Natural killer cell (primary cell): ENCODE results near the gene SDHAF2. TPM values are rescaled to one million over a fixed set of nuclear protein-coding genes. Genes with fewer than 3 reads are reported as not detected.
A peak's percentile ranks its signal among the peaks of the same experiment; 100 is the strongest.

Experiments used
- ATAC-seq, 3 donors: fragments of 150-1000 bp in 2 of 3; fragments of 200-7000 bp in 1 of 3; cut with Tn5 transposase; 1 replicate in 1 of 3; 2 replicates in 2 of 3; pipeline ENCODE4 v1.10.0; 2021; ENCODE audit warnings: mild to moderate bottlenecking in 2 of 3, moderate library complexity in 2 of 3
- DNase-seq, 2 donors: peaks; one replicate each; pipeline versions ENCODE4 v3.0.0 to v3.0.0-alpha.2; 2013 to 2021; ENCODE audit warnings: mixed read lengths in 1 of 2
- H3K27ac ChIP-seq: one replicate; pipeline ENCODE4 v1.5.1; 2013; ENCODE audit warnings: mild to moderate bottlenecking, low read length
- H3K27me3 ChIP-seq: one replicate; pipeline ENCODE4 v1.6.1; 2013; ENCODE audit warnings: low read length; ENCODE audit not compliant: control insufficient read depth, insufficient read depth
- H3K36me3 ChIP-seq: one replicate; pipeline ENCODE4 v1.6.1; 2013; ENCODE audit warnings: low read length; ENCODE audit not compliant: control insufficient read depth, insufficient read depth
- H3K4me1 ChIP-seq: one replicate; pipeline ENCODE4 v1.6.1; 2013; ENCODE audit warnings: low read length; ENCODE audit not compliant: control insufficient read depth, insufficient read depth
- H3K4me3 ChIP-seq: one replicate; pipeline ENCODE4 v1.5.1; 2013; ENCODE audit warnings: low read length
- H3K9me3 ChIP-seq: one replicate; pipeline ENCODE4 v1.6.1; 2013; ENCODE audit warnings: low read length; ENCODE audit not compliant: control insufficient read depth, insufficient read depth
- H3K27ac Mint-ChIP-seq, 2 donors: one replicate each; pipeline ENCODE4 v1.8.0; 2022; ENCODE audit warnings: mild to moderate bottlenecking in 2 of 2, mixed read lengths in 2 of 2, moderate library complexity in 1 of 2
- H3K27me3 Mint-ChIP-seq, 2 donors: one replicate each; pipeline ENCODE4 v1.8.0; 2022; ENCODE audit warnings: low read depth in 2 of 2, mixed read lengths in 2 of 2
- H3K36me3 Mint-ChIP-seq: one replicate; pipeline ENCODE4 v1.8.0; 2022; ENCODE audit warnings: mixed read lengths
- H3K4me1 Mint-ChIP-seq, 2 donors: one replicate each; pipeline ENCODE4 v1.8.0; 2022; ENCODE audit warnings: mixed read lengths in 2 of 2
- H3K4me3 Mint-ChIP-seq: one replicate; pipeline ENCODE4 v1.8.0; 2022; ENCODE audit warnings: mild to moderate bottlenecking, moderate library complexity, mixed read lengths
- H3K9me3 Mint-ChIP-seq, 2 donors: one replicate each; pipeline ENCODE4 v1.8.0; 2022; ENCODE audit warnings: mixed read lengths in 2 of 2
- WGBS: methylation state at CpG from one replicate; pipeline ENCODE4 v1.1.7; 2013; ENCODE audit warnings: missing lambda C conversion rate; ENCODE audit not compliant: insufficient coverage; 5-methylcytosine and 5-hydroxymethylcytosine counted together
- intact Hi-C: fragments of 100-400 bp; cut with micrococcal nuclease; formaldehyde crosslinking; loops from one replicate; pipeline ENCODE4 v1.14.2; 2022
- total RNA-seq, 4 donors: library from RNA; stranded (reverse); fragments of 120-200 nt in 1 of 4; gene quantifications; one replicate each; pipeline versions ENCODE4 v1.2.3 to v1.2.4, GENCODE V29; 2013 to 2022
- TF ChIP-seq, protein P1 (sequence below): fragments of 200-600 bp; IDR thresholded peaks from one replicate; pipeline ENCODE4 v1.8.0; 2022; ENCODE audit warnings: antibody characterized with exemption

Gene SDHAF2
- total RNA-seq, 3 donors from 2014 or later (not counting 1 experiment from before 2014, with no cell fraction given) = 40.2 to 50.4 (median 40.8) TPM

DNA sequence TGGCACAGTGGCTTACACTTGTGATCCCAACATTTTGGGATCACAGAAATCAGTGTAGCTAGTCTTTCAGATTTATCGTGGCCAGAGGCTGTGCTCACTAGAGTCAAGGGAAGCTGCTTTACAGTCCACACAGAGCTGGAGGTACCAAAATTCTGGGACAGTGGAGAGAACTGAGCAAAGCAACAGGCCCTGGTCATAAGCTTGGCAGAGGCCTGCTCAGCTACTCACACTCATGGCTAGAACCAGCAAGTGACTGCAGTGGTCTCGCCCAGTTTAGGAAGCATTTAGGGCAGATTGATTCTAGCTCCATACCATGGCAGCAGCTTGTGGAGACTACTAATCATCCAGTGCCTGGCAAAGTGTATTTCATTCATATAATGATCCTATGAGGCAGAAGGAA, 28.8 kb upstream of the SDHAF2 start:
- Mint-ChIP-seq H3K27me3 (no peaks in the 10 kb centered on the region), H3K4me1 (peaks cover 0 to 14% of the 10 kb centered on the region in 2 donors), H3K36me3 (peaks cover 9% of the 10 kb centered on the region), H3K27ac (peak overlapping the region; percentile 65 to 72), H3K4me3 (no peak overlapping the region), H3K9me3 (no peaks in the 10 kb centered on the region)
- TF ChIP-seq, protein P1, sequence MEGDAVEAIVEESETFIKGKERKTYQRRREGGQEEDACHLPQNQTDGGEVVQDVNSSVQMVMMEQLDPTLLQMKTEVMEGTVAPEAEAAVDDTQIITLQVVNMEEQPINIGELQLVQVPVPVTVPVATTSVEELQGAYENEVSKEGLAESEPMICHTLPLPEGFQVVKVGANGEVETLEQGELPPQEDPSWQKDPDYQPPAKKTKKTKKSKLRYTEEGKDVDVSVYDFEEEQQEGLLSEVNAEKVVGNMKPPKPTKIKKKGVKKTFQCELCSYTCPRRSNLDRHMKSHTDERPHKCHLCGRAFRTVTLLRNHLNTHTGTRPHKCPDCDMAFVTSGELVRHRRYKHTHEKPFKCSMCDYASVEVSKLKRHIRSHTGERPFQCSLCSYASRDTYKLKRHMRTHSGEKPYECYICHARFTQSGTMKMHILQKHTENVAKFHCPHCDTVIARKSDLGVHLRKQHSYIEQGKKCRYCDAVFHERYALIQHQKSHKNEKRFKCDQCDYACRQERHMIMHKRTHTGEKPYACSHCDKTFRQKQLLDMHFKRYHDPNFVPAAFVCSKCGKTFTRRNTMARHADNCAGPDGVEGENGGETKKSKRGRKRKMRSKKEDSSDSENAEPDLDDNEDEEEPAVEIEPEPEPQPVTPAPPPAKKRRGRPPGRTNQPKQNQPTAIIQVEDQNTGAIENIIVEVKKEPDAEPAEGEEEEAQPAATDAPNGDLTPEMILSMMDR = no peak
- Histone ChIP-seq H3K36me3 (peaks cover 55% of the 10 kb centered on the region), H3K9me3 (no peaks in the 10 kb centered on the region), H3K4me1 (no peaks in the 10 kb centered on the region), H3K27ac (no peak overlapping the region), H3K27me3 (no peaks in the 10 kb centered on the region), H3K4me3 (no peak overlapping the region)
- 95% methylated on average over 2 of the region's 2 CpGs for WGBS
- intact Hi-C loops = no loop called here
- ATAC-seq = no peak
- DNase-seq = no peak

GRCh38 chr11:61401573-61401972, 28.4 kb upstream of the SDHAF2 start:
- no peak overlapping the region for H3K4me3 ChIP-seq
- H3K27ac Mint-ChIP-seq = peak overlapping the region; percentile 67 to 72
- H3K4me1 Mint-ChIP-seq = peaks cover 0 to 14% of the 10 kb centered on the region in 2 donors
- peaks cover 59% of the 10 kb centered on the region for H3K36me3 ChIP-seq
- no peak for DNase-seq
- H3K27me3 Mint-ChIP-seq = no peaks in the 10 kb centered on the region
- no peaks in the 10 kb centered on the region for H3K9me3 Mint-ChIP-seq
- no peak overlapping the region for H3K4me3 Mint-ChIP-seq
- TF ChIP-seq, protein P1 = no peak
- H3K27me3 ChIP-seq = no peaks in the 10 kb centered on the region
- no peaks in the 10 kb centered on the region for H3K9me3 ChIP-seq
- H3K27ac ChIP-seq = no peak overlapping the region
- H3K36me3 Mint-ChIP-seq = peaks cover 9% of the 10 kb centered on the region
- H3K4me1 ChIP-seq = no peaks in the 10 kb centered on the region
- WGBS = 92% methylated on average over 2 of the region's 2 CpGs
- intact Hi-C loops = no loop called here
- no peak for ATAC-seq

DNA sequence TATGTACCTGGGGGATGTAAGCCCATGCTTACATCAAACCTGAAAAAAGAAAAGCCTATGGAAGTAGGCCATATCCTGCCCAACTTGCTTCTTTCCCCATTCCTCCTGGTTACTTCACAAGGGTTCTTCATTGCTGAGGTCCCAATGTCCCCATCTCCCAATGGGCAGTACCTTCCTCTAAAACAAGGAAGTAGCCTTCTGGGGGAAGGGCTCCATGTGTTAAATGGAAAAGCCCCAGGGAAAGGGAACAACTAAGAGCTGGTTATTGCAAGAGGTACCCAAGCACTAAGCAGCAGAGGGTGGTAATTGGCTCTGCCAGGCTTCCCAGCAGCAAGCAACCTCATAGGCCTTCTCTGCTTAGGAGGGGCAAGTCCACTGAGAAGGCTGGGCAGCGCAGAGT, 26.3 kb upstream of the SDHAF2 start:
- Mint-ChIP-seq H3K36me3 (peaks cover 9% of the 10 kb centered on the region), H3K27ac (no peak overlapping the region), H3K27me3 (no peaks in the 10 kb centered on the region), H3K4me1 (peaks cover 0 to 21% of the 10 kb centered on the region in 2 donors), H3K4me3 (no peak overlapping the region), H3K9me3 (no peaks in the 10 kb centered on the region)
- no peak overlapping the region for H3K27ac ChIP-seq
- H3K4me3 ChIP-seq = no peak overlapping the region
- 100% methylated on average over 1 of the region's 1 CpG for WGBS
- ATAC-seq (no peak), DNase-seq (no peak)
- no peaks in the 10 kb centered on the region for H3K27me3 ChIP-seq
- peaks cover 64% of the 10 kb centered on the region for H3K36me3 ChIP-seq
- no peaks in the 10 kb centered on the region for H3K4me1 ChIP-seq
- H3K9me3 ChIP-seq = no peaks in the 10 kb centered on the region
- intact Hi-C loops = no loop called here
- TF ChIP-seq, protein P1 = no peak

- intact Hi-C loops = no loop called here
- no peaks in the 10 kb centered on the region for H3K9me3 ChIP-seq
- Mint-ChIP-seq H3K27ac (peak overlapping the region in 1 of 2 donors; percentile 19), H3K4me3 (no peak overlapping the region), H3K9me3 (no peaks in the 10 kb centered on the region), H3K4me1 (peaks cover 0 to 21% of the 10 kb centered on the region in 2 donors), H3K27me3 (no peaks in the 10 kb centered on the region), H3K36me3 (peaks cover 9% of the 10 kb centered on the region)
- H3K4me1 ChIP-seq = no peaks in the 10 kb centered on the region
- H3K36me3 ChIP-seq = peaks cover 64% of the 10 kb centered on the region
- DNase-seq (no peak), ATAC-seq (no peak)
- TF ChIP-seq, protein P1 = no peak
- 90% methylated on average over 5 of the region's 5 CpGs for WGBS
- no peak overlapping the region for H3K4me3 ChIP-seq
- no peak overlapping the region for H3K27ac ChIP-seq
- H3K27me3 ChIP-seq = no peaks in the 10 kb centered on the region
Observed at GRCh38 chr11:61404103-61404502, 25.8 kb upstream of the SDHAF2 start.
